Body of pancreas (tissue), 4 donors: ENCODE results near the gene GARNL3. TPM values are rescaled to one million over a fixed set of nuclear protein-coding genes. Genes with fewer than 3 reads are reported as not detected.

Source experiments
- ATAC-seq: fragments of 150-250 bp; one replicate; pipeline ENCODE4 v1.9.1; 2016
- DNase-seq, 4 donors: peaks; one replicate each; pipeline ENCODE4 v3.0.0-alpha.2; 2019
- H3K27ac ChIP-seq, 4 donors: fragments of 200-600 bp; sonication (generic); 1 replicate in 3 of 4; 2 replicates in 1 of 4; pipeline versions ENCODE4 v1.5.1 to v1.6.1; 2016 to 2019; ENCODE audit warnings: mild to moderate bottlenecking in 1 of 4, mixed read lengths in 1 of 4, moderate library complexity in 1 of 4
- H3K27me3 ChIP-seq, 2 donors: fragments of 200-600 bp; sonication (generic); one replicate each; pipeline ENCODE4 v1.6.0; 2016; ENCODE audit warnings: mild to moderate bottlenecking in 1 of 2
- H3K36me3 ChIP-seq, 2 donors: fragments of 200-600 bp; sonication (generic); replicated peaks in 1 of 2; 2 replicates each; pipeline ENCODE4 v1.5.1; 2016; ENCODE audit warnings: low read depth in 2 of 2; ENCODE audit not compliant: insufficient read depth in 1 of 2
- H3K4me1 ChIP-seq: fragments of 200-600 bp; sonication (generic); one replicate; pipeline ENCODE4 v1.6.0; 2016
- H3K4me3 ChIP-seq, 2 donors: fragments of 200-600 bp; sonication (generic); 1 replicate in 1 of 2; 2 replicates in 1 of 2; pipeline ENCODE4 v1.5.1; 2016 to 2019
- H3K9me3 ChIP-seq, 3 donors: fragments of 200-600 bp; sonication (generic); 1 replicate in 2 of 3; 2 replicates in 1 of 3; pipeline ENCODE4 v1.5.1; 2016
- POLR2A ChIP-seq, 3 donors: fragments of 450-650 bp; IDR thresholded peaks; one replicate each; pipeline ENCODE4 v1.6.1; 2016; ENCODE audit warnings: antibody characterized with exemption in 3 of 3, mild to moderate bottlenecking in 2 of 3
- WGBS, 2 donors: methylation state at CpG; one replicate each; pipeline ENCODE4 v1.1.5; 2017; 5-methylcytosine and 5-hydroxymethylcytosine counted together
- intact Hi-C: fragments of 100-400 bp; cut with DNase I; formaldehyde crosslinking; loops from one replicate; pipeline ENCODE4 v1.15.1; 2023
- total RNA-seq, 2 donors: library from RNA; depleted of rRNA; stranded (reverse); fragments of >200 nt; gene quantifications; one replicate each; pipeline ENCODE4 v1.1.0, GENCODE V29; 2016
- TF ChIP-seq, protein P1 (sequence below), 7 experiments: fragments of 450-650 bp in 4 of 7; fragments of 200-600 bp in 3 of 7; sonication (generic) in 3 of 7; IDR thresholded peaks; one replicate each; pipeline ENCODE4 v1.5.1; 2016 to 2019; ENCODE audit warnings: antibody characterized with exemption in 7 of 7

GARNL3 gene
- total RNA-seq, 2 donors from 2014 or later, result 5.9 to 23.6 TPM

DNA sequence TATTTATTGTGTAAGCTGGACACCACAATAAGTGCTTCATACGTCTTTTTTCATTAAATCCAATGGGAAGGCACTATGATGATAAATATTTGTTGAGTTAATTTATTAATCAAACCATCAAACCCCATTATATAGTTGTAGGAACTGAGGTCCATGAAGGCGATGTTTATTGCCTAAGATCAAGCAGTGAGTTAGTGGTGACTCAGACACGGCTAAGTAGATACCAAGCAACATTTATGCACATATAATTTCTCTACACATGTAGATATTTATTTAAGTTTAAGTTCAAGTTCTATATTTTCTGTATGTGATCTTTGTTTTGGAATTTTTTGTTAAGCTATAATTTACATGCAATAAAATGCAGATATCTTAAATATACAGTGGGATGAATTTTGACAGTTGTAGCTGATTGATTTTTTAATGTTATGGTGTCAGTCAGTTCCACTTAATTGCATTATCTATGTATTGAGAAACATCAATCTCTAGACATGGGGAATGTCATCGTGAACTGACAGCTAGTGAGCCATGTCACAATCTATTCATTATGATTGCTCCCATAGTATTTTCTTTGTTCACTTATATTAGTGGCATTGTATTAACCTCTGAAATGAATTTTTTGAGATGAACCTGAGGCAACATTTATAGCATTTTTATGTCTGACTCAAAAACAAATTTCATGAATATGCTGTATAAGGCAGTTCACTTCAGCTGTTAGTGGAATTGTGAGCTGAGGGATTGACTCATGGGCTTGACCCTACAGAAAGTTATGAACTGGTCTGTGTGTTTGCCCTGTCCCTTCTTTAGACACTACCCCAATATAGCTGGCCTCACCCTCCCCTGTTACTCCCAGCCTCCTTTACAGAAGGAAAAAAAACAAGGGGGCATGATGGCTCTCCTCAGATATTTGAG is 11.9 kb upstream of the GARNL3 start:
- no peak for DNase-seq
- 89 to 92% methylated on average over 4 of the region's 4 CpGs for WGBS, 2 donors
- Histone ChIP-seq H3K27ac (no peak overlapping the region), H3K4me3 (no peak overlapping the region), H3K27me3 (no peaks in the 10 kb centered on the region), H3K9me3 (no peaks in the 10 kb centered on the region), H3K36me3 (no peaks in the 10 kb centered on the region), H3K4me1 (no peaks in the 10 kb centered on the region)
- intact Hi-C loops, result no loop called here
- ATAC-seq, result no peak
- TF ChIP-seq POLR2A (IDR thresholded peaks at IDR 0.05), result no peak
- TF ChIP-seq, protein P1, sequence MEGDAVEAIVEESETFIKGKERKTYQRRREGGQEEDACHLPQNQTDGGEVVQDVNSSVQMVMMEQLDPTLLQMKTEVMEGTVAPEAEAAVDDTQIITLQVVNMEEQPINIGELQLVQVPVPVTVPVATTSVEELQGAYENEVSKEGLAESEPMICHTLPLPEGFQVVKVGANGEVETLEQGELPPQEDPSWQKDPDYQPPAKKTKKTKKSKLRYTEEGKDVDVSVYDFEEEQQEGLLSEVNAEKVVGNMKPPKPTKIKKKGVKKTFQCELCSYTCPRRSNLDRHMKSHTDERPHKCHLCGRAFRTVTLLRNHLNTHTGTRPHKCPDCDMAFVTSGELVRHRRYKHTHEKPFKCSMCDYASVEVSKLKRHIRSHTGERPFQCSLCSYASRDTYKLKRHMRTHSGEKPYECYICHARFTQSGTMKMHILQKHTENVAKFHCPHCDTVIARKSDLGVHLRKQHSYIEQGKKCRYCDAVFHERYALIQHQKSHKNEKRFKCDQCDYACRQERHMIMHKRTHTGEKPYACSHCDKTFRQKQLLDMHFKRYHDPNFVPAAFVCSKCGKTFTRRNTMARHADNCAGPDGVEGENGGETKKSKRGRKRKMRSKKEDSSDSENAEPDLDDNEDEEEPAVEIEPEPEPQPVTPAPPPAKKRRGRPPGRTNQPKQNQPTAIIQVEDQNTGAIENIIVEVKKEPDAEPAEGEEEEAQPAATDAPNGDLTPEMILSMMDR (IDR thresholded peaks at IDR 0.05), result no peak

DNA sequence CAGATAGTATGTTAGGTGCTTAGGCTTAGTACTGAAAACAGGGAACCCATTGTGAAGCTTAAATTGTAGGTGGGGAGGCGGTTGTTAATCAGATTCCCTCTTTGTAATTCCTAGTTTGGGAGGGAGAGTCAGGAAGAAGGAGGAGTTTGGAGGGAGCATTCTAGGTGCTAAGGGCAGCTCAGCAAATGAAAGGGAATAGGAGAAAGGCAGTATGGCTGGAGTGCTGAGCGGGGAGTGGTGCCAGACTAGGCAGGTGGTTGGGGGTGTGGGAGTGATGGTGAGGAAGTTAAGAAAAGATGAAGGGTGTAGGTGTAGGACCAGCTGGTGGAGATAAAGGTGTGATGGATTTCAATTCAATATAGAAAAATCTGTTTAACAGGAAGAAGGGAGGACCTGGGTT is 11.1 kb upstream of the GARNL3 start:
- WGBS, 2 donors, result 90 to 96% methylated on average over 2 of the region's 2 CpGs
- TF ChIP-seq, protein P1 (IDR thresholded peaks at IDR 0.05), result no peak
- no peak for TF ChIP-seq POLR2A (IDR thresholded peaks at IDR 0.05)
- no peaks in the 10 kb centered on the region for H3K4me1 ChIP-seq
- ATAC-seq, result no peak
- no peaks in the 10 kb centered on the region for H3K36me3 ChIP-seq
- DNase-seq, result no peak
- intact Hi-C loops, result no loop called here
- H3K4me3 ChIP-seq, result no peak overlapping the region
- no peaks in the 10 kb centered on the region for H3K9me3 ChIP-seq
- no peaks in the 10 kb centered on the region for H3K27me3 ChIP-seq
- H3K27ac ChIP-seq, result no peak overlapping the region

DNA sequence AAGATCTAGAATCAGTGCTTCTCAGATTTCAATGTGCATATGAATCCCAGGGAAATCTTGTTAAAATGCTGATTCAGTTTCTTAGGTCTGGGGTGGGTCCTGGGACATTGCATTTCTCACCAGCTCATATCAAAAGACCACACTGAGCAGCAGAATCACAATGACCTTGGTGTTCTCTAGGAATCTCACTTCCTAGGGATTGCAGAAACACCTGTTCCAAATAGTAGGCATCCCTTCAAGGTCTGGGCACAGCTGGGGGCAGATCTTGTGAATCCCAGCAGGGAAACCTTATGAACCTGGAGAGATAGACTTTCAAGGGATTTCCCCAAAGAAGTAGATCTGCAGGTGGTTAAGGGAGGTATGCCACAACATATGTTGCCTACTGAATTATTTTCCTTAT is 8.9 kb upstream of the GARNL3 start:
- Histone ChIP-seq H3K27ac (no peak overlapping the region), H3K36me3 (no peaks in the 10 kb centered on the region), H3K4me1 (no peaks in the 10 kb centered on the region), H3K27me3 (no peaks in the 10 kb centered on the region), H3K9me3 (no peaks in the 10 kb centered on the region), H3K4me3 (no peak overlapping the region)
- TF ChIP-seq, protein P1 (IDR thresholded peaks at IDR 0.05), result no peak
- no peak for TF ChIP-seq POLR2A (IDR thresholded peaks at IDR 0.05)
- intact Hi-C loops, result no loop called here
- DNase-seq (no peak), ATAC-seq (no peak)

DNA sequence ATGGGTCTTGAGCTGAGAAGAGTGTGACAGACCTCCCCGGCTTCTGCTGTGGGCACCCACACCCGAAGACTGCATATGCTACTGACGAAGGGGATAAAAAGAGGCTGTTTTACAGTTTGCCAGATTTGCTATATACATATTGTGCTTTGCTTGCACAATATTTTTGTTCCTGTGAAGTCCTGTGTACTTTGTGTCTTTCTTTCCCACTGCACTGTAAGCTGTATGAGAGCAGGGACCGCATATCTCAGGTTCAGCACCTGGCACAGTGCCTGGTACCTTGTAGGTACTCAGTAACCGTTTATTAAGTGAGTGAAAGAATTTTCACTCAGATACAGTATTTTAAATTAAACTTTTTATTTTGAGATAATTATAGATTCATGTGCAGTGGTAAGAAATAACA is 8.2 kb upstream of the GARNL3 start:
- intact Hi-C loops, result no loop called here
- peak in 2 of 4 donors; percentile 20 to 48 for DNase-seq
- no peak overlapping the region for H3K4me3 ChIP-seq

More for the DNA sequence above, 8.2 kb upstream of the GARNL3 start:
- ATAC-seq, result no peak
- Histone ChIP-seq H3K9me3 (no peaks in the 10 kb centered on the region), H3K27me3 (no peaks in the 10 kb centered on the region), H3K36me3 (no peaks in the 10 kb centered on the region), H3K27ac (no peak overlapping the region), H3K4me1 (no peaks in the 10 kb centered on the region)
- TF ChIP-seq, protein P1 (IDR thresholded peaks at IDR 0.05), result no peak
- no peak for TF ChIP-seq POLR2A (IDR thresholded peaks at IDR 0.05)
- 65 to 66% methylated on average over 5 of the region's 5 CpGs for WGBS, 2 donors
